Trophoblast cell (in vitro differentiated cells and primary cell): ENCODE measurements around the gene C11orf16.
"Not testable (repeated sequence)": the region's sequence is repeated elsewhere in the genome, so short reads cannot be mapped to it uniquely, and the experiment has no call there.

Source experiments
- DNase-seq, 2 donors: peaks; one replicate each; pipeline ENCODE4 v3.0.0-alpha.2; 2016
- H2AFZ ChIP-seq: 2 replicates; pipeline ENCODE4 v1.6.1; 2013; ENCODE audit warnings: low read length, moderate library complexity, mild to moderate bottlenecking; ENCODE audit not compliant: insufficient read depth, poor library complexity
- H2AK5ac ChIP-seq: 2 replicates; pipeline ENCODE4 v1.6.1; 2013; ENCODE audit warnings: mild to moderate bottlenecking, low read length
- H2BK120ac ChIP-seq: 2 replicates; pipeline ENCODE4 v1.6.1; 2013; ENCODE audit warnings: low read length, mild to moderate bottlenecking, moderate library complexity; ENCODE audit not compliant: insufficient read depth, poor library complexity
- H2BK12ac ChIP-seq: 2 replicates; pipeline ENCODE4 v1.6.1; 2013; ENCODE audit warnings: mild to moderate bottlenecking, low read length, moderate library complexity
- H2BK5ac ChIP-seq: 2 replicates; pipeline ENCODE4 v1.6.1; 2013; ENCODE audit warnings: low read length, low read depth, moderate library complexity, mild to moderate bottlenecking; ENCODE audit not compliant: poor library complexity
- H3K14ac ChIP-seq: 2 replicates; pipeline ENCODE4 v1.6.1; 2013; ENCODE audit warnings: mild to moderate bottlenecking, low read length
- H3K18ac ChIP-seq: 2 replicates; pipeline ENCODE4 v1.6.1; 2013; ENCODE audit warnings: mild to moderate bottlenecking, low read length
- H3K23ac ChIP-seq: 2 replicates; pipeline ENCODE4 v1.6.1; 2013; ENCODE audit warnings: low read length
- H3K27ac ChIP-seq: 2 replicates; pipeline ENCODE4 v1.5.1; 2013; ENCODE audit warnings: low read depth, mild to moderate bottlenecking, inconsistent platforms, low read length, moderate library complexity
- H3K27me3 ChIP-seq: 2 replicates; pipeline ENCODE4 v1.6.1; 2013; ENCODE audit warnings: inconsistent platforms, mild to moderate bottlenecking, low read length, moderate library complexity; ENCODE audit not compliant: insufficient read depth
- H3K36me3 ChIP-seq, 2 experiments: 1 replicate in 1 of 2; 2 replicates in 1 of 2; pipeline ENCODE4 v1.6.1; 2013; ENCODE audit warnings: low read length in 2 of 2, mild to moderate bottlenecking in 2 of 2, moderate library complexity in 1 of 2; ENCODE audit not compliant: insufficient read depth in 2 of 2, control insufficient read depth in 1 of 2
- H3K4ac ChIP-seq: 2 replicates; pipeline ENCODE4 v1.6.1; 2013; ENCODE audit warnings: low read depth, mild to moderate bottlenecking, low read length, moderate library complexity
- H3K4me1 ChIP-seq, 2 experiments: 1 replicate in 1 of 2; 2 replicates in 1 of 2; pipeline ENCODE4 v1.6.1; 2013; ENCODE audit warnings: low read length in 2 of 2, mild to moderate bottlenecking in 2 of 2, moderate library complexity in 1 of 2; ENCODE audit not compliant: insufficient read depth in 2 of 2, control insufficient read depth in 1 of 2
- H3K4me2 ChIP-seq: 2 replicates; pipeline ENCODE4 v1.6.1; 2013; ENCODE audit warnings: inconsistent platforms, mild to moderate bottlenecking, low read length, moderate library complexity
- H3K4me3 ChIP-seq: 2 replicates; pipeline ENCODE4 v1.5.1; 2013; ENCODE audit warnings: mild to moderate bottlenecking, low read depth, low read length, inconsistent platforms
- H3K79me1 ChIP-seq: one replicate; pipeline ENCODE4 v1.6.1; 2013; ENCODE audit warnings: low read length
- H3K79me2 ChIP-seq: 2 replicates; pipeline ENCODE4 v1.6.1; 2013; ENCODE audit warnings: low read length, mild to moderate bottlenecking; ENCODE audit not compliant: control insufficient read depth, insufficient read depth, poor library complexity
- H3K9ac ChIP-seq: 2 replicates; pipeline ENCODE4 v1.6.1; 2013; ENCODE audit warnings: mild to moderate bottlenecking, low read length
- H3K9me3 ChIP-seq: 2 replicates; pipeline ENCODE4 v1.6.1; 2013; ENCODE audit warnings: low read depth, mild to moderate bottlenecking, control low read depth, inconsistent platforms, low read length; ENCODE audit not compliant: insufficient read depth
- H4K12ac ChIP-seq: 2 replicates; pipeline ENCODE4 v1.6.1; 2013; ENCODE audit warnings: low read depth, mild to moderate bottlenecking, low read length, moderate library complexity
- H4K8ac ChIP-seq: 2 replicates; pipeline ENCODE4 v1.6.1; 2013; ENCODE audit warnings: low read depth, mild to moderate bottlenecking, low read length, moderate library complexity
- H4K91ac ChIP-seq: one replicate; pipeline ENCODE4 v1.6.1; 2013; ENCODE audit warnings: low read depth, mild to moderate bottlenecking, low read length, moderate library complexity
- WGBS: extraction: QIAGEN DNeasy Blood & Tissue Kit; methylation state at CpG from one replicate; pipeline ENCODE4 v1.1.7; 2013; ENCODE audit warnings: missing lambda C conversion rate; ENCODE audit not compliant: insufficient read length, insufficient coverage; ENCODE audit errors: extremely low coverage; 5-methylcytosine and 5-hydroxymethylcytosine counted together

The C11orf16 gene

DNA sequence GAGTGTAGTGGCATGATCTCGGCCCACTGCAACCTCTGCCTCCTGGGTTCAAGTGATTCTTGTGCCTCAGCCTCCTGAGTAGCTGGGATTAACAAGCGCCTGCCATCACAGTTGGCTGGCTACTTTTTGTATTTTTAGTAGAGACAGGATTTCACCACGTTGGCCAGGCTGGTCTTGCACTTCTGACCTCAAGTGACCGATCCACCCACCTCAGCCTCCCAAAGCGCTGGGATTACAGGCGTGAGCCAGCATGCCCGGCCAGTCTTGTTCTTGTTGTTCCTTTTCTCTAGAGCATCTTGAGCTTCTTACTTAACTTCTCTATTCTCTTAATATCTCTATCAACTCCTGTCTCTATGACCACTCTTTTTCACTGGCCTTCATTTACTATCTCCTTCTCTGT is 51.2 kb downstream of the C11orf16 start:
- H3K23ac ChIP-seq, H2BK5ac ChIP-seq, H2BK12ac ChIP-seq, H4K12ac ChIP-seq, H3K79me1 ChIP-seq, H3K9ac ChIP-seq, H3K4me3 ChIP-seq, H3K14ac ChIP-seq, H3K4ac ChIP-seq, H3K4me2 ChIP-seq, H3K27ac ChIP-seq, H2AFZ ChIP-seq, H3K36me3 ChIP-seq, H4K91ac ChIP-seq, H3K79me2 ChIP-seq, H3K27me3 ChIP-seq, H2BK120ac ChIP-seq, H3K4me1 ChIP-seq, H2AK5ac ChIP-seq, DNase-seq, H3K18ac ChIP-seq, H3K9me3 ChIP-seq, H4K8ac ChIP-seq: not testable (repeated sequence)
- no CpG with 5 or more reads among the region's 7 CpGs for WGBS

DNA sequence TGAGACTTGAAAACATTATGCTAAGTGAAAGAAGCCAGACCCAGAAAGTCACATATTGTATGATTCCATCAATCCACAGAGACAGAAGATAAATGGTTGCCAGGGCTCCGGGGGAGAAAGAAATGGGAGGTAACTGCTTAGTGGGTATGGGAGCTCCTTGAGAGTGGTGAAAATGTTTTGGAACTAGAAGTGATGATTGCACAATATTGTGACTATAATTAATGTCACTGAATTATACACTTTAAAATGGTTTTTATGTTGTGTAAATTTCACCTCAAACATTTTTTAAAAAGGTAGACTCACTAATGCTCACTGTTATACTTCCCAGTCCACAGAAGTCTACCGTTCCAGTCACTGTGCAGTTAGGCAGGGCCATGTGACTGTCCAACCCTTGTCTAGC is 54.0 kb downstream of the C11orf16 start:
- H2AFZ ChIP-seq: no peak overlapping the region
- no peak overlapping the region for H3K27ac ChIP-seq
- H3K4me1 ChIP-seq: no peaks in the 10 kb centered on the region
- DNase-seq: no peak
- no peak overlapping the region for H2BK5ac ChIP-seq
- H3K9me3 ChIP-seq: no peaks in the 10 kb centered on the region
- no peak overlapping the region for H3K14ac ChIP-seq
- no peaks in the 10 kb centered on the region for H3K79me2 ChIP-seq
- no peak overlapping the region for H4K8ac ChIP-seq
- no peaks in the 10 kb centered on the region for H3K27me3 ChIP-seq
- no peak overlapping the region for H4K91ac ChIP-seq
- no peak overlapping the region for H2AK5ac ChIP-seq
- no peaks in the 10 kb centered on the region for H3K79me1 ChIP-seq
- no peak overlapping the region for H2BK12ac ChIP-seq
- H4K12ac ChIP-seq: no peak overlapping the region
- WGBS: no CpG with 5 or more reads among the region's 2 CpGs
- no peak overlapping the region for H3K18ac ChIP-seq
- no peak overlapping the region for H3K4ac ChIP-seq
- no peak overlapping the region for H3K9ac ChIP-seq
- no peak overlapping the region for H3K23ac ChIP-seq
- H2BK120ac ChIP-seq: no peak overlapping the region
- H3K36me3 ChIP-seq: no peaks in the 10 kb centered on the region
- H3K4me2 ChIP-seq: no peak overlapping the region
- no peak overlapping the region for H3K4me3 ChIP-seq

GRCh38 chr11:8873741-8874405 is 58.9 kb downstream of the C11orf16 start:
- H3K27me3 ChIP-seq: no peaks in the 10 kb centered on the region
- peaks cover 7% of the 10 kb centered on the region for H3K79me1 ChIP-seq
- H3K9me3 ChIP-seq: no peaks in the 10 kb centered on the region
- H3K4me1 ChIP-seq: peaks cover 0 to 3% of the 10 kb centered on the region in 2 experiments
- no peak overlapping the region for H2BK120ac ChIP-seq
- no peak overlapping the region for H2AK5ac ChIP-seq
- H2BK12ac ChIP-seq: no peak overlapping the region
- no peak overlapping the region for H3K14ac ChIP-seq
- no peak overlapping the region for H2AFZ ChIP-seq
- no peak overlapping the region for H2BK5ac ChIP-seq
- H3K4me3 ChIP-seq: no peak overlapping the region
- no peak overlapping the region for H4K12ac ChIP-seq
- no peak overlapping the region for H4K8ac ChIP-seq
- no peaks in the 10 kb centered on the region for H3K36me3 ChIP-seq
- no peak for DNase-seq
- H3K23ac ChIP-seq: no peak overlapping the region
- WGBS: no CpG with 5 or more reads among the region's 6 CpGs
- H3K4ac ChIP-seq: no peak overlapping the region
- H3K27ac ChIP-seq: no peak overlapping the region
- no peak overlapping the region for H3K9ac ChIP-seq
- H3K18ac ChIP-seq: no peak overlapping the region
- H3K4me2 ChIP-seq: no peak overlapping the region
- H4K91ac ChIP-seq: no peak overlapping the region
- peaks cover 6% of the 10 kb centered on the region for H3K79me2 ChIP-seq

- Histone ChIP-seq H2BK5ac (no peak overlapping the region), H3K4me3 (no peak overlapping the region), H3K79me2 (peaks cover 6% of the 10 kb centered on the region), H3K23ac (no peak overlapping the region), H3K4ac (no peak overlapping the region), H3K14ac (no peak overlapping the region), H3K4me1 (peaks cover 4 to 6% of the 10 kb centered on the region in 2 experiments), H4K12ac (no peak overlapping the region), H4K8ac (no peak overlapping the region), H3K4me2 (no peak overlapping the region), H3K36me3 (no peaks in the 10 kb centered on the region), H2BK120ac (no peak overlapping the region), H3K27ac (no peak overlapping the region), H3K79me1 (peaks cover 7% of the 10 kb centered on the region), H2AK5ac (no peak overlapping the region), H3K27me3 (no peaks in the 10 kb centered on the region), H3K9ac (no peak overlapping the region), H3K9me3 (no peaks in the 10 kb centered on the region), H4K91ac (no peak overlapping the region), H3K18ac (no peak overlapping the region), H2AFZ (no peak overlapping the region), H2BK12ac (no peak overlapping the region)
- no CpG with 5 or more reads among the region's 6 CpGs for WGBS
- no peak for DNase-seq
Measured at GRCh38 chr11:8871962-8872361, 60.8 kb downstream of the C11orf16 start.
